Kidney tubule cell (primary cell): ENCODE data around the gene HOTAIR.

ENCODE experiments used
- DNase-seq: peaks from one replicate; pipeline ENCODE4 v3.0.0-alpha.2; 2018; ENCODE audit warnings: low spot score

HOTAIR gene

DNA sequence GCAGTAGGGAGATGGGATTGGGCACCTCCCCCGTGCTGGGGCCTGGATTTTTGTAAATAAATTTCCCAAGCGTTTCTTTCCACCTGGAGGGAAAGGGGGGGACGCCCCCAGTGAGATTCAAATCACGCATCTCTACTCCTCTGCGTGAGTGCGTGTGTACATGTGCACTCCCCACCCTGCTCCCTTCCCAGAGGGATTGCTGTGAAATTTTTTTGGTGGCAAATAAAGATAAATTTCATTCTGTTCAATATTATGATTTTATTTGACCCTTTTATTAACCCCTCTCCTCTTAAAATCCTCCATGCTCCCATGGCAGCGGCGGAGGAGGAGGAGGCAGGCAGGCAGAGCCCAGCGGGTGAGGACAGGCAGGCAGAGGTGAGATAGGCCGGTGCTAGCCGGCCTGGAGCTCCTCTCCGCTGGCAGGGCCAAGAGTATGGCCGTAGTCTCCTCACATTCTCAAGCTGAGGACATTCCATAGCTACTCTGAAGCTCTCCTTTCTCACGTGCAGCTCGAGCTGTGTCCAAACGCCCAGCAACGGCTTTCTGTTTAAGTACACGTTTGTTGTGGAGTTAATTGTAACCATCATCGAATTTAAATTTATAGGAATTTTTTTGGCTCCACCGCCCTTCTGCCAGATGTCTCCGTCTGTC lies 1.5 kb upstream of the HOTAIR start:
- DNase-seq = no peak

DNA sequence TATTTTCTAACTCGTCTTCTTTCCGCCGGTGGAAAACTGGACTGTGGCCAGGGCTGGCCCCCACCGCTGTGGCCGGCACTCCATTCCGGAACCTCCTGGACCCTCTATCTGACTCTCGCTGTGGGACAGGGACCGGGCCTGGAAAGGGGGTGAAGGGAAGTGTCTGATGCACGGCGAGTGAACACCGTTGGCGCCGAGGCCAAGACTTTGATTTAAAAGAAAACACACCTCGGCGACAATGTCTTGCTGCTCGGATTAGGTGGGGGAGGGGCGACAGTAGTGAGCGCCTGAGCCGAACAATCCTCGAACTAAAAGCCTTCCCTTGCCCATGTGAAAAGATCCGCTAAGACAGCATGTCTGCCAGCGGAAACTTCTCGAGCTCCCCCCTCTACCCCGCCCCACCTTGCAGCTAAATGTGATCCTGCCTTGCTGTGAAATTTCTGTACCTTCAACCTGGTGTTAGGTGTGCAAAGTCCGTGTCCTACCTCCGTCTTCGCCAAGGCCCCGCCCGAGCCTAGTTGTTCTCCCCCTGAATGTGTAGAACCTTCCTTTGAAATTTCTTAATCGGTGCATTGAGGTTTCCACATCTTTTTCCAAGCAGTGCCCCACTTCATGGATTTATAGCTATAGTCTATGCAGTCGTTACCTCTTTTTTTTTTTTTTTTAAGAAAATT lies 862 bp upstream of the HOTAIR start:
- DNase-seq = no peak

DNA sequence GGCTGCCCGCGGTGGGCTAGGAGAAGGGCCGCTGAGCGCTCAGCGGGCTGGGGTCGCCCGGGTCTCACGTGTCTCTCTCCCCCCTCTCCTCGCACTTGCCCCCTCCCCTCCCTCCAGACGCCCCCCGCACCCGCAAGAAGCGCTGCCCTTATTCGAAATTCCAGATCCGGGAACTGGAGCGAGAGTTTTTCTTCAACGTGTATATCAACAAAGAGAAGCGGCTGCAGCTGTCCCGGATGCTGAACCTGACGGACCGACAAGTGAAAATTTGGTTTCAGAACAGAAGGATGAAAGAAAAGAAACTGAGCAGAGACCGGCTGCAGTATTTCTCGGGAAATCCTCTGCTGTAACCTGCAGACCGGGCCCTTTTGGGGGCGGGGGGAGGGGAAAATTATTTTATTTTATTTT lies 314 bp upstream of the HOTAIR start:
- DNase-seq = no peak

DNA sequence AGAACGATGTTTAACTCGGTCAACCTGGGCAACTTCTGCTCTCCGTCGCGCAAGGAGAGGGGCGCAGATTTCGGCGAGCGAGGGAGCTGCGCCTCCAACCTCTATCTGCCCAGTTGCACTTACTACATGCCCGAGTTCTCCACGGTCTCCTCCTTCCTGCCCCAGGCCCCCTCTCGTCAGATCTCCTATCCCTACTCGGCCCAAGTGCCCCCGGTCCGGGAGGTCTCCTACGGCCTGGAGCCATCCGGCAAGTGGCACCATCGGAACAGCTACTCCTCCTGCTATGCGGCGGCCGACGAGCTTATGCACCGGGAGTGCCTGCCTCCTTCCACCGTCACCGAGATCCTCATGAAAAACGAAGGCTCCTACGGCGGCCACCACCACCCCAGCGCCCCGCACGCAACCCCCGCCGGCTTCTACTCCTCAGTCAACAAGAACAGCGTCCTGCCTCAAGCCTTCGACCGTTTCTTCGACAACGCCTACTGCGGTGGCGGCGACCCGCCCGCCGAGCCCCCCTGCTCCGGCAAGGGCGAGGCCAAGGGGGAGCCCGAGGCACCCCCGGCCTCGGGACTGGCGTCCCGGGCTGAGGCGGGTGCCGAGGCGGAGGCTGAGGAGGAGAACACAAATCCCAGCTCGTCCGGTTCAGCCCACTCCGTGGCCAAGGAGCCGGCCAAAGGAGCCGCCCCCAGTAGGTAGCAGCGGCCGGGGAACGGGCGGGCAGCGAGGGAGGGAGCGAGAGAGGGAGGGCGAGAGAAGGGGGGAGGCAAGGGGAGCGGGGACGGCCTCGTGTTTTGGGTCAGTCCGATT lies 1.3 kb downstream of the HOTAIR start:
- DNase-seq = peak; percentile 60

DNA sequence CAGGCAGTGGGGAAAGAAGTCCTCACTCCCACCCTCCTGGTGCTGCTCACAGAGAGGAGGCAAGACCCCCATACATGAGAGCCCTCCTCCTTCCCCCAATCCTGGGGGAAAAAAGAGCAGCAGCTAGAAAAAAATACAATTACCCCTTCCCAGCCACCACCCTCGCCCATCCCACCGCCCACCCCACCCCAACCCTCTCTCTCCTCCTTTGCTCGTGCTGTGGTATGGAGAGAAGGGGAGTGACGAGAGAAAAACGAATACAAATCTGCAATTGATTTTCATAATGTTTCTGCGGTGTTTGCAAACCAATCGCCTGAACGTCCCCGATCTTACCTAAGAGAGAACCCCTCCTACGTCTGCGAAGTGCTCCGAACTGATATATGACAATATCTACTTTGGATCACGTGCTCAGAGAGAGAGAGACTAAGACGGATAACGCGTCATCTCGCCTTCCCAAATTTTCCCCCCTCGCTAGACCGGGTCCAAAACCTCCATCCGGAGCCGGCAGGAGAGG lies 2.0 kb downstream of the HOTAIR start, which contains the start of gene HOXC11:
Gene HOXC11, plus strand, starts transcription at position 405 of the 514 bp plus-strand sequence. CDS start 116 bp downstream, outside the sequence.
- no peak for DNase-seq

DNA sequence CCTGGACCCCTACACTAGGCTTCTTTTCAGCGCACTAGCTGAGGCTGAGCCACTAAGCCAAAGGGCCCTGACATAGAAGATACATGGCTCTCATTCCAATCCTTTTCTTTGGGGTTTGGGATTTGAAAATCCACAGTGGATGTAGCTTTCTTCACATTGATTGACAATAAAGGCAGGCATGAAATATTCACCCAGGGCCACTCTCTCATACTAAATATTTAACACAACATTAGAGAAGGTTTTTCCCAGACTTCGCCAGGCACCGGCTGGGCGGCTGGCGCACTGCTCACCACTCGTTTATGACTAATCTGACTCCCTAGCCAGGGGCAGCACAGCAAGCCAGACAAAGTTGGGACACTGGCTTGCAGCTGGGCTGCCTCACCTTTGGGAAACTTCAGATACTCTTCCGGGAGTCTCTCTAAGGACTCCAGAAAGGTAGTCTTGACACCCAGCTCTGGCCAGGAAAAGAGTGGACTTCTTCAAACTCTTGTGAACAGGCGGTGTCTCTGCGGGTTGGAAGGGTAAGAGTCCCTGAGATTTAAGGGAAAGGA lies 2.5 kb downstream of the HOTAIR start:
- peak; percentile 63 for DNase-seq

DNA sequence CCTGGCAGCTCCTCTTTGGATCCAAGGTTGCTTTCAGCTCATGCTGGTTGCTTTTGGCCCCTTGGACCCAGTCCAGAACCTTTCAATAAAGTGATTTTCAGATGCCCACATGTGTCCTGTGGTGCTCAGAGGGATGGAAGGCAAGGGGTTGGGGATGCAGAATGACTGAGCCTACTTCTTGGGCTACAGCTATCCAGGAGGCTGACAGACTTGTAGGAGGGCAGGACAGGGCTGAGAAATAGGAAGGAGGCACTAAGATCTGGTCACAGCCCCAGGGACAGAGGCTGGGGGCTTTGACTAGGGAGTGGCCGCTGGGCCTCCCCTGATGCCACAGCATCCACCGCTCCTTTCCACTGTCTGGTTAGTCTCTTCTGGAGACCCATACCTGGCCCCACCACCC lies 3.1 kb downstream of the HOTAIR start:
- no peak for DNase-seq

DNA sequence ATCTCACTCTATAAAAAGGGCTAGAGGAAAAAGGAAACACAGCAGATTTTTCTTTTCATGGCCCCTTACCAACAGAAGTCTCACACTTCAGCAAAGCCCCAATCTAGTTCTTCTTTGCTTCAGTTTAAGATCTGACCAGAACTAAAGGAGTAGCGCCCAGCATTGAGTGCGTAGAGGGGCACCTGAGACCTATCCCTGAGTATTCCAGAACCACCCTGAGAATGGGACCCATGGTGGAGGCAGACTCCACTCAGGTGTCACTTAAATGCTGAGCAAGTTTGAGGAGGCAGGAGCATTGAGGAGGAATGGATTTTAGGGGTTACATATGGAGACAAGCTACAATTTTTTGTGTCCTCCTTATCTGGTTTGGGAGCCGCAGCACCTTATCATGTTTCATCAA lies 3.6 kb downstream of the HOTAIR start:
- no peak for DNase-seq

DNA sequence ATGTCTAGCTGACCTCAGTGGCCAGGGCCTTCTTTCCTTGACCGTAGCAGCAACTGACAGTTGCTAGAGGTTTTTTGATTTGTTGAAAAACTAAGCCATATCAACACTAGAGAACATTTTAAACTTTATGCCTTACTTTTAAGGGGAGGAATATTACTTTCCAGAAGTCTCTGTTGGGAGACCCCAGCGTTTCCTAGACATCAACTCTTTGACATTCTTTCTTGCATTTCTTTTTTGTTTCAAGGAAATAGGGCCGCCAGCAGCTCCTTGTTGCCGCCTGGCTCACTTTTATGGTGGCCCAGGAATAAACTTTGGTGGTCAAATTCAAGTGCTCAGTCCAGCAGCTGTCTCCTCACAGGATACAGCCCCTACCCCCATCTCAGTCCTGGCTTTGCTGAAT lies 4.3 kb downstream of the HOTAIR start:
- no peak for DNase-seq

DNA sequence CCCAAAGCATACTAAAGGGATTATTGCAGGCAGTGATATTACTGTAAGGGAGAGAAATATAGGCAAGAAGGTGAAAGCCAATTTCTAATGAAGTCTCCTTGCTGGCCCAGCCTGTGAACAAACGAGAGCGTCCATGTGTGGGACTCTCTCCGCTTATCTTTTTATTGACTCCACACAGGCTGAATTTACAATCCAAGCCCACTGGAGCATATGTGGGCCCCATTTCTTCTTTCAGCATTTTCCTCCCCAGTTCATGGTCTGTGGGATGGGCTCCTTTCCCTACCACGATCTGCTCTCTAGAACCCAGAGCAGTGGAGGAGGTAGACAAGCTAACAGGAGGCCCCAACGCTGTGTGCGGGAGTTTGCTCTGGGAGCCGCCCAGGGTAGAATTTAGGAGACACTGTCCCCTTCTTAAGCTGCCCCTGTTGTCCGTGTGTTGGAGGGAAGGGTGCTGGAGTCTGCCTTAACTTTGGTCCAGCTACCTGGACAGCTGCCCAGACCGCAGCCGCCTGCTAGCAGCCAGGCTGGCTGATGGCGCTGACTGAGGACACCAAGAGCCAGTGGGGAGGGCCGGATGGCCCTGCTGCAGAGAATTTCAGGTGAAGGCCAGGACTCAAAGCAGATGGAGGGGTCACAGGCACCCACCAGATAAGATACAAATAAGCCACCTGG lies 5.0 kb downstream of the HOTAIR start:
- no peak for DNase-seq

DNA sequence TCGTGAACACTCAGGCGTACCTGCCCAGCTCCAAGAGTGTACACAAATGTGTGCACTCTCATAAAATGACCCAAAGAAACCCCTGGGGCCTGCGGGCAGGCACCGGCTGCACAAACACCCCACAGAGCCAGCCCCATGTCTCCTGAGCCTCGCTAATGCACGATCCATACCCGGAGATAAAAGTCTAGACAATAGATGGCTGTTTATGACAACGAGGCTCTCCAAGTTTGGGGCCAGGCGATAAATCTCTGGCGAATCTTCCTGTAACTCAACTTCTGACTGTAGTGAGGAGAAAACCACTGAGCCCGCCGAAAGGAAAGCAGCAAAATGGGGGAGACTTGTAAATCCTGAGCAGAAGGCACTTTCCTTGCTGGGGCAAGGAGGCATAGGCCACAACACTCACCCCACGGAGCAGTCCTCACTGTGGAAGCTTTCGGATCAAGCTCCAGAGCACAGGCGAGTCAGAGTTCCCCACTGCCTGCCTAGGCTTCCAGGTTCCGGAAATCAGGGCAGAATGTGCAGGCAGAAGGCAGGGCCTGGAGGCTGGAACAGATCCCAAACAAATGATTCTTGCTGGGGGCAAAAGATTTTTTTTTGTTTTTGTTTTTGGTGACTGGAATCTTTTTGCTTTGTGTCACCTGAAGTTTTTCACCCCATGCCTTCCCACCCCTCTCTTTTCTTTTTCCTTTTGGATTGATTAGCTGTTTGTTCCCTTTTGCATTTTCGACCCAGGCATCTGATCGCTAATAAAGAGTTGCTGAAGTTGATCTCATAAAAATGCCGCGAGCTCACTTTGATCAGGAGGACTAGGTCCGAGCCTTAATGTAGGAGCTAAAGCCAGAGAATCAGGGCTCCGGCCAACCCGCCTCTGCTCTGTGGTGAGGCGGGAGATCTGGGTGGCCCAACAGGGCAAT lies 6.3 kb downstream of the HOTAIR start:
- no peak for DNase-seq

DNA sequence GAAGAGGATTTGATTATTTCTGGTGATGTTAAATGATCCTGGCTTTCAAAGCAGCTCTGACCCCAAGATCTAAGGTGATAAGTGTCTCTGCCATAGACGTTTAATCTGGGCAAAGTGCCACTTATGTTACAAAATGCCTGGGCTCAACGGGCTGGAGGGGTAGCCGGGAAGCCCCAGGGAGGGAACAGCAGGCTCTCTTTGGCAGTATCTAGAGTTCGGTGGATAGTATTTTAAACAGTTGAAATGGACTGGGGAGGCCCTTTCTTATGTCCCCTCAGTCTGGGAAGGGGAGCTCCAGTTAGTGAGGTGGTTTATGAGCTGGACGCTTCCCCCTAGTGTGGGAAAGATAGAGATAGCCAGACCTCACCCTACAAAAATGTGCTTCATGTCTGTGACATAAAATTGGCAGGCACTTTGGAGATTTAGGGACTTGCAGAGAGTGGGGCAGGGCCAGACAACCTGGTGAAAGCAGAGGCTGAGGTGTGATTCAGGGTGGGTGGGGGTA lies 7.3 kb downstream of the HOTAIR start:
- no peak for DNase-seq

DNA sequence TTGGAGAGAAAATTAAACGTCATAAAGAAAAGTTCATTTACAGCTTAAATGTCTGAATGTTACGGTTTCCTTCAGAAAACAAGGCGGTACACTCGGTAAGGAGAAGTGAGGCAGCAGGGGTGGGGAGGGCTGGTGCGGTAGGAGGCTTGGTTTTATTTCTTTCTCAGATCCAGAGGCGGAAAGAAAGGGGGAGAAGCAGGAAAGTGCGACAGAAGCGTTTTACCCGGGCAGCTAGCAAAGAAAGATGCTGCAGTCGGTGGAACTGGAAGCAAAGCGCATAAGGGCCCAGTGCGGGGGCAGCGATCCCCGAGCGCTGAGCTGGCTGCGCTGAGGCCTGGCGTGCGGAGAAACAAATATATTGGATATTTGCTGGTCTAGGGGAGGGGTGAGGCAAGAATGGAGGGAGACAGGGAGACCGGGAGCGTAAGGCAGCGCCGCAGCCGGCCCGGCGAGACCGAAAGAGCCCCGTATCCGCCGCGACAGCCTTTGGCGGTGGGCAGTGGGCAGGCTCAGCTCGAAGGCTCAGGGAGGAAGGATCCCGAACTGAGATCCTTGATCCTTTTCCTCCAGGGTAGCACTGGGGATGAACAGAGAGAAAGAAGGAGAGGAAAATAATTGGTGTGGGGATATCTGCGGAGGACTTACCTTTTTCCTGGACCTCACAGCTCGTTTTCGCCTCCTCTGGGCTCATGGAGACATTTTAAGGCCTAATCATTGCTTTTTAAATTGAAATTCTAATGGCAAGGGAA lies 8.2 kb downstream of the HOTAIR start:
- no peak for DNase-seq

DNA sequence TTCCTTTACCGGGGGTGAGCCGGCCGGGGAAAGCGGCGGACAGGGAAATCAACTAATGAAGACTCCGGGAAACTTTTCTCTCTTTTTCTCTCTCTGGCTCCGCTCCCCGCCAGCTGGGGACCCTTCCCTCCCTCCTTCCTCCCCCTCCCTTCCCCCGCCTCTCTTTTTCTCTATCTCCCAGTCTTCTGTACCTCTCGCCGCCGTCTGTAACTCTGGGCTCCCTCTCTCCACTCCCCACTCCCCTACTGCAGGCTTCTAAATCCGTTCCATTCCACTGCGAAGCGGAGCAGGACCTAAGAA lies 8.7 kb downstream of the HOTAIR start:
- no peak for DNase-seq

DNA sequence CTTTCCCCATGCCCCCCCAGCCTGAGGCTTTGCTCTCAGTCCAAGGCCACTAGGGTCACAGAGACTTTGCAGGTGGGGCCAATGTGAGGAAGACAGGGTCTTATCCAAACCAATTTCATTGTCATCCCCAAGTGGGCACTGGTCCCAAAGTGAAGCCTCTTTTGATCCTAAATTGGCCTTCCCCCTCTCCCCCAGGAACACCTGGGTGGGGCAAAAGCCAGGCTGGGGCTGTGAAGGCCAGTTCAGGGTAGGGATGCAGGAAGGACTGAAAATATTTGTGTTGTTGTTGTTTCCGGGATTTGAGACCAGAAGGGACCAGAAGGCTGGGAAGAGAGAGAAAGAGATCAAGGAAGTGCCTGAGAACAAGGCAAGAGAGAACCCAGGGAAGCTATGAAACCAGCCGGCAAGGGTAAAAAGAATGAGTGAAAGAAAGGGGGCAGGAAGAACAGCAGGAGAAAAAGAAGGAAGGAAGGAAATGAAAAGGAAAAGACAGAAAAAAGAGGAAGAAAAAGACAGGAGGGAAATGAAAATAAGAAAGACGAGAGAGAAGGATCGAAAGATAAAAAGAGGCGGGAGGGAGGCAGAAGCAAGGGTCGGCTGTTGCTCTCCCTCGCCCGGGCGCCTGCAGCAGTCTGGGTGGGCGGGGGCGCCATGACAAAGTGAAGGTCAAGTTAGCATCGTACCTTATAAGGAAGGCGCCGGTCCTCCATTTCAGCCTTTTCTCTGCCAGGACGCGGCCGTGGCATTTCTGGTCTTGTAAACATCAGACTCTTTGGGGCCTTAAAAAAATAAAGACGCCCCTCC lies 9.3 kb downstream of the HOTAIR start:
- DNase-seq = no peak

DNA sequence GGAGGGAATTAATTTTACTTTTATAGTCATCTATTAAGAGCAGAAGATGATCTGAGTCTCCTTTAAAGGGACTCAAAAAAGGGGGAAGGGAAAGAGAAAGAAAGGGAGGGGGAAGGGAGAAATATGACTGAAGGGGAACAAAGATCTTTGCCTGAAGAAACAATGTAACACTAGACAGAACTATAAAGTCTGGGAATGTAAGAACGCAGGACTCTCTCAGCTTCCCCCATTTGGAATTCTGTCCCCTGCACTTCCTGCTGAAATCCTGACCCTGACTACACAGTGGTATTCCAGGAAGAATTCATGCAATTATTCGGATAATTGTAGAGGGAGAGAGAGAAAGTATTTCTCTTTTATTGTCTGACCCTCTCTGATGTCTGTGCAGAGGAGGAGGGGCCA lies 10.4 kb downstream of the HOTAIR start:
- DNase-seq = no peak

DNA sequence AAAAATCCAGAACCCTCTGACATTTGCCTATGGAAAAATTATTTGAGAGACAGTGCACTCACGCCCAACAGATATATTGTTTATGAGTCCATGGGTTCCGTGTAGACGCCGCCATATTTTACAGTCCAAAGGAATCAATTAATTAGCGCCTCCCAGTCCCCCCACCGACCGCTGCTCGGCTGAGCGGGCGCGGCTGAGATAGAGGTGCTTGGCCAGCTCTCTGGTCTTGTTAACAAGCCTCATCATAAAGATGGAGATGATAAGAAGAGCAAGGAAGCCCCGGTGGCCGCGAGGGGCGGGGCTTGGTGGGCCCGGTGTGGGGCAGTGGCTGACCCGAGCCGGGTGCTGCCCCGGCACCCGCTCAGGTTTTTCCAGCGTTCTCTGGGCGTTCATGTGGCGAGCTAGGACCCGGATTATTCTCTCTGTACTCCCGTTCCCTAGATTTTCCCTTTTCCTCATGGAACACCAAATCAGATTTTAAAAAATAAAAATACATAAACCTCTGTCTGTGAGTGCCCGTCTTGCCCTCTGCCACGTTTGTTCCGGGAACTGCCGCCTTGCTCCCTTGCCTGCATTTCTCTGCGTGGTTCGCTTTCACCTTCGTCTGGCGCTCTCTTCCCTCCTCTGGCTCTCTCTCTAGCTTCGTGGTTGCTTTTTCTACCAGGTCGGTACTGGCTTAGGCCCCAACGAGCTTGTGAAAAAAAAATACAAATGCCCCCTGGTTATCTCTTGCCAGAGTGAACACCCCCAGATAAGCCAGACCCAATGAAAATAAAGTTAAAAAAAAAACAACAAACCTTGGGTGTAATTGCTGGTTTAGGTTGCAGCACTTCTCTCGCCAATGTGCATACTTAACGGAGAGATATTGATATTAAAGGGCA lies 11.1 kb downstream of the HOTAIR start:
- DNase-seq = no peak

DNA sequence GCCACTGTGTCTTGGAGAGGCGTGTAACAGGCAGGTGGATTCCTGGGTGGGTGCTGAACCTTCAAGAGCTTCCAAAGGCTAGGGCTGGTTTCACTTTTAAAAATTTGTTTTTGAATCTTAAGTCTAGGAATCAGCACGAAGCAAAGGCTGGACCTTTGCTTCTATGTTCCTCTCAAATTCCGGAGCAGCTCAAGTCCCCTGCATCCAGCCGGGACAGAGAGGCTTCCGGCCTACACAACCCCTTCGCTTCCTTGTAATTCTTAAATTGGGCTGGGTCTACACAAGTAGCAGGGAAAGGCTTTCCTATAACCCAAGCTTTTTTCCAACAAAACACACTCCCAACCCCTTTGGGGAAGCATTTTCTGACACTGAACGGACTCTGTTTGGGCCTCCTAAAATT lies 11.7 kb downstream of the HOTAIR start:
- no peak for DNase-seq
